ENCODE results near the gene SORCS2.

The SORCS2 gene

GRCh38 chr4:7224878-7225533 is 32.7 kb downstream of the SORCS2 start:
- no peak for DNase-seq

GRCh38 chr4:7226439-7226838 is 34.1 kb downstream of the SORCS2 start:
- DNase-seq = no peak

- no peak for DNase-seq
Measured at GRCh38 chr4:7227008-7227407, 34.7 kb downstream of the SORCS2 start.

- no peak for DNase-seq
Measured at GRCh38 chr4:7228734-7229133, 36.4 kb downstream of the SORCS2 start.

- DNase-seq = no peak
Measured at GRCh38 chr4:7232061-7232650, 39.8 kb downstream of the SORCS2 start.

- no peak for DNase-seq
Measured at GRCh38 chr4:7233006-7233580, 40.8 kb downstream of the SORCS2 start.

- no peak for DNase-seq
Measured at GRCh38 chr4:7233601-7234000, 41.3 kb downstream of the SORCS2 start.

GRCh38 chr4:7234355-7235029 is 42.2 kb downstream of the SORCS2 start:
- DNase-seq = no peak

- DNase-seq = no peak
Measured at GRCh38 chr4:7235030-7235380, 42.7 kb downstream of the SORCS2 start.

GRCh38 chr4:7236847-7237246 is 44.5 kb downstream of the SORCS2 start:
- no peak for DNase-seq

GRCh38 chr4:7237873-7238272 is 45.5 kb downstream of the SORCS2 start:
- no peak for DNase-seq

- DNase-seq = no peak
Measured at GRCh38 chr4:7238300-7238960, 46.1 kb downstream of the SORCS2 start.

GRCh38 chr4:7239101-7239820 is 46.9 kb downstream of the SORCS2 start:
- DNase-seq = no peak

GRCh38 chr4:7239844-7240243 is 47.5 kb downstream of the SORCS2 start:
- no peak for DNase-seq

- no peak for DNase-seq
Measured at GRCh38 chr4:7240306-7240705, 48.0 kb downstream of the SORCS2 start.

- no peak for DNase-seq
Measured at GRCh38 chr4:7241597-7242125, 49.3 kb downstream of the SORCS2 start.

GRCh38 chr4:7242766-7243165 is 50.4 kb downstream of the SORCS2 start:
- DNase-seq = no peak

GRCh38 chr4:7243609-7244330 is 51.4 kb downstream of the SORCS2 start:
- no peak for DNase-seq

- DNase-seq = no peak
Measured at GRCh38 chr4:7244331-7244665, 52.0 kb downstream of the SORCS2 start.

GRCh38 chr4:7244751-7245320 is 52.5 kb downstream of the SORCS2 start:
- no peak for DNase-seq

GRCh38 chr4:7247521-7247920 is 55.2 kb downstream of the SORCS2 start:
- DNase-seq = no peak

GRCh38 chr4:7247946-7248345 is 55.6 kb downstream of the SORCS2 start:
- DNase-seq = no peak
